Activated CD4-positive, CD25-positive, alpha-beta regulatory T cell treated with anti-CD3 and anti-CD28 coated beads, Interleukin-2, amount 50 U/mL, for 16 hours (primary cell): ENCODE data around the gene DCUN1D1.

Source experiments
- DNase-seq: peaks from one replicate; pipeline ENCODE4 v3.0.0-alpha.2; 2020; ENCODE audit warnings: low read depth, low spot score

The DCUN1D1 gene

DNA sequence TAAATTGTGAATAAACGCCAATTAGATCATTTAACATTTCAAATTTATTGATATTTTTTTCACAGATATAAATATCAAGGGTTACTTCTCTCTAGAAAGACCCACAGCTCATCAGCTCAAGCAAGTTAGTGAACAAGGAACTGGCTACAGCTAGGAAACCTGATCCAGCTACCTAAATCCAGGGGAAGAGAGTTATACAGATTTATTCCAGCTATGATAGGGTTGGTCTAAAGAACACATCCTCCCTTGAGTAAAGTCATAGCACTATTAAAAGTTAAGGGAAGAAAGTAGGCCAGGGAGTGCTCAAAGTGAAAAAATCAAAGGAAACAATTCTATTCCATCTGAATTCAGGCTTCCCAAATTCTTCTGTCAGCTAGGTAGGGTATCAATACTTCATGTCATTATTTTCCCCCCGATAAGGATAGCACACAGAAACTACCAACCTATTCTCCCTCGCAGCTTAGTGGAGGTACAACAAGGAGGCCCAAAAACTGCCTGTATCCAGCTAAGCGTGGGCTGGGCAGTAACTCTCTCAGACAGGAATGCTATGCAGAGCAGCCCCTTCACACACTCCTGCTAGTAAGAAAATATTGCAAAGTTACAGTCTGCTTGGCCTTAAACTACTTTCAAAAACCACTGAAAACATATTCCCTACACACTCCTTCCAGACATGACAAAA, 44.0 kb downstream of the DCUN1D1 start:
- DNase-seq, result no peak

GRCh38 chr3:182935803-182936202, 44.5 kb downstream of the DCUN1D1 start:
- DNase-seq, result no peak

GRCh38 chr3:182925944-182926337, 54.4 kb downstream of the DCUN1D1 start:
- DNase-seq, result no peak

GRCh38 chr3:182925330-182925943, 54.9 kb downstream of the DCUN1D1 start:
- no peak for DNase-seq

GRCh38 chr3:182921665-182922355, 58.5 kb downstream of the DCUN1D1 start:
- no peak for DNase-seq

DNA sequence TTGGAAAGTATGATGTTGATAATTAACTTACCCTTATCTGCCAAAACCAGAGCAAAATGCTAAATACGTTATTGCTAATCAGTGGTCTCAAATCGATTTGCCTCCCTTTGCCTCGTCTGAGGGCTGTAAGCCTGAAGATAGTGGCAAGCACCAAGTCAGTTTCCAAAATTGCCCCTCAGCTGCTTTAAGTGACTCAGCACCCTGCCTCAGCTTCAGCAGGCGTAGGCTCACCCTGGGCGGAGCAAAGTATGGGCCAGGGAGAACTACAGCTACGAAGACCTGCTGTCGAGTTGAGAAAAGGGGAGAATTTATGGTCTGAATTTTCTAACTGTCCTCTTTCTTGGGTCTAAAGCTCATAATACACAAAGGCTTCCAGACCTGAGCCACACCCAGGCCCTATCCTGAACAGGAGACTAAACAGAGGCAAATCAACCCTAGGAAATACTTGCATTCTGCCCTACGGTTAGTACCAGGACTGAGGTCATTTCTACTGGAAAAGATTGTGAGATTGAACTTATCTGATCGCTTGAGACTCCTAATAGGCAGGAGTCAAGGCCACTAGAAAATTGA, 59.7 kb downstream of the DCUN1D1 start:
- DNase-seq, result no peak

DNA sequence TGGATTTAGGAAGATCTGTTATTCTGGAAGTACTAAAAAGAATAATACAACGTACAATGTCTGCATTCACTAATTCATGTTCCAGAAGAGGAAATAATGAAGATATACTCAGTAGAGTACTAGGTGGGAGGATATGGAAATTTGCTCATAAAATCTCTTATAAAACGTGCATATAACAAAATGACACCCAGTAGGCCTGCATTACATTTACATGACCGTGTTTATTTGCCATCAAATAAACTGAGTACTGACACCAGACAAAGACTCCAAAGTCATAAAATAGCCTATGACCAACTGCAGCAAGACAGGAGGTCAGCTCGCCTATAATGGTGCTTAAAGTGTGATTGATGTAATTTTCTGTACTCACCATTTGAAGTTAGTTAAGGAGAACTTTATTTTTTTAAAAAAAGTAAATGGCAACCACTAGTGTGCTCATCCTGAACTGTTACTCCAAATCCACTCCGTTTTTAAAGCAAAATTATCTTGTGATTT, 60.4 kb downstream of the DCUN1D1 start:
- DNase-seq, result no peak

GRCh38 chr3:182917134-182917533, 63.2 kb downstream of the DCUN1D1 start:
- no peak for DNase-seq

- no peak for DNase-seq
These were observed 66.0 kb downstream of the DCUN1D1 start for GRCh38 chr3:182914341-182914740.

GRCh38 chr3:182913889-182914288, 66.4 kb downstream of the DCUN1D1 start:
- no peak for DNase-seq

DNA sequence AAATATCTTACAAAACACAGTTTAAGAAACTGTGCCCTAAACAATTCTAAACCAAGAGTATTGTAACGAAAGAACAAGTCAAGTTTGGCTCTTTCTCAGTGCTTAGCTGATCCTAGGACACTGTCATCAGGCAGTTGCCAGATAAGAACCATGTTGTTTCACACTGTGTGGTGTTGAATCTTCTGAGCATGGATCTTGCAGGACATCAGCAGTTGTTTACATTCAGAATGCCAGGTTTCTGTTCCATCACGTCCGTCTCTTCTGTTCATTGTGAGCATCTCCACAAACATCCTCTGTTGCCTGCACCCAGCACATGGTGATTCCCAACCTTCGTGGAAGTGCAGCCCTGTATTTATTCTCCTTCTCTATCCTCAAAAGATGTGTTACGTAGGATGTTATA, 67.9 kb downstream of the DCUN1D1 start:
- no peak for DNase-seq

GRCh38 chr3:182911782-182912111, 68.6 kb downstream of the DCUN1D1 start:
- DNase-seq, result no peak

- no peak for DNase-seq
These were observed 69.2 kb downstream of the DCUN1D1 start for GRCh38 chr3:182910936-182911781.

DNA sequence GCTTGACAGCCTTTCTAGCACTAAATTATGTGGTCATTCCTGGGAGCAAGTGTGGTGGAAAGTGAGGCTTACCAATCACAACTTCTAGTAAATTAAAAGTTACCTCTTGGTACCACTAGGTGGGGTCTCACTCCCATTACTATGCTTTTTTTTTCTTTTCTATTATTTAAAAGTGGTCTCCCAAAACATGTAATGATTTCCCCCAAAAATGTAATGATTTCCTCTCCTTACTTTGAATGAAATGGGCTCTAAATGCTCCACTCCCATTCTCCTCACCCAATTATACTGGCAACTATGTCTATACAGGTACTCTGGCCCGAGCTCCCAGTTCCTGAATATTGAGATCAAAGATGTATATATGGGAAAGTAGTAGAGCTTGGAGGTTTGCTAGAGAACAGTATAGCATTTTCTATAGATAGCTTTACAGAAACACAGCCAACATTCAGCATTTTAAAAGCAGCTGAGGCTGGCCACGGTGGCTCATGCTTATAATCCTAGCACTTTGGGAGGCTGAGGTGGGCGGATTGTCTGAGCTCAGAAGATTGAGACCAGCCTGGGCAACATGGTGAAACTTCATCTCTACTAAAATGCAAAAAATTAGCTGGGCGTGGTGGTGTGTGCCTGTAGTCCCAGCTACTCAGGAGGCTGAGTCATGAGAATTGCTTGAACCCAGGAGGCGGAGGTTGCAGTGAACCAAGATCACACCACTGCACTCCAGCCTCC, 70.9 kb downstream of the DCUN1D1 start:
- no peak for DNase-seq

DNA sequence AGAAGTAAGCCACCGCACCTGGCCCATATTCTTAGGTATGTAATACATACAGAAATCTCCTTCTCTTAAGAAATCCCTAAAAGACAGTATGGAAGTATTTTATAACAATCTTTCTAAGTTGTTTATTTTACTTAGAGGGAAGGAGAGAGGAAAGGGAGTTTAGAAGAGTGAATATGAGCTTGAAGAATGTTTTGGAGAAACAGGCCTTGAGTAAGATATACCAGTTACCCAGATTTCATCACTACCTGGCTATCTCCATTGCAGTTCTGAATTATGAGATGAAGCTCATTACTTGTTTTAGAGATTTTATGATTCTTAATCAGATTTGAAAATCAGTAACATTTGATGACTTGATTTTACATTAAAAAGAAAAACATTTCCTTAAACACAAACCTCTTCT, 71.9 kb downstream of the DCUN1D1 start:
- DNase-seq, result no peak

DNA sequence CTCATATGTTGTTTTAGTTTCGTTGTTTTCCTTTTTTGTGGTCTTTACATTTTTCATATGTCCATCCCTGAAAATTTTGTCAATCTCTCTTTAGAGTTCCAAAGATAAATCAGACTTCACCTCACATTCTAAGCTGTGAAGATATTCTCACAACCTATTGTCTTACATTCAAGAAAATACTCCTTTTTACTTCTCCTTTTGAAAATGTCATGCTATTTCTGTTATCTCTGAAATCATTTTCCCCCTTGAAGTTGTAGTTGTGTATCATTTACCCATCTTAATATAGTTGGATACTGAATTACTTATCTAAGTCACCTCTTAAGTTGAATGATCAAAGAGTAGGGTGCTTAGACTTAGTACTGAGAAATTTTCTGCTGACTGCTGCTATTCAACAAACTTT, 74.3 kb downstream of the DCUN1D1 start:
- no peak for DNase-seq

GRCh38 chr3:182905623-182906022, 74.7 kb downstream of the DCUN1D1 start:
- DNase-seq, result no peak

DNA sequence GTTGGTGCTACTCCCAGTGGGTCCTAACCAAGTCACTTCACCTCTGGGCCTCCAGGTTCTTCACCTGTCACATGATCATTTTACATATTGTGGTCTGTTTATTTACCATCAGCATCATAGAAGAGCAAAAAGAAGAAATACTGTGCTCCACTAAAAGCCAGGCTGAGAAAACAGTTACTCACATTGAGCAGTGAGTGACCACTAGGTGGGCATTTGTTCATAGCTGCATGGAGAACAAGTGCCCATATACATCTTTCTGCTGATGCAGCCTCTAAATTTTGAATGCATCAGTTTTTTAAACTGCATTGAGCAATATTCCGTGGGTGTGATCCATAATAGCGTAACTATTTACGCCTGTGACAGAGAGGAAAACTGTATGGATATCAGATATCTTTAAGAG, 76.2 kb downstream of the DCUN1D1 start:
- no peak for DNase-seq

DNA sequence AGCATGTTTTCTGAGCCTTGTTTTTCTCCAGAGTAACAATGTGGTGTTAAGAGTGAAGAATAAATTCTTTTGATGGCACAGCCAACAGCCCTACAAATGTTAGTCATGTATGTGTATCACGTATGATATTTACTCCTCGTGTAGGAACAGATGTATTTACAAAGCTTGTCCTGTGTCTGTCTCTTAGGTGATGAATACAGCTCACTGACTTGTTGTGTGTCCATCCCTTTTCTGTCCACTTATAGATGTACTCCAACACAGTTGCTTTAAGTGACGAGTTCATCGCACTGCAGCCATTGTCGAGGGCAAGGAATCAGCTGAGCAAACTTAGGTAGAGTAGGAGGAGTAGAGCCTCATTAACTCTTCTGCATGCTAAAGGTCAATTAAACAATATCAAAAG, 78.1 kb downstream of the DCUN1D1 start:
- DNase-seq, result no peak

- no peak for DNase-seq
These were observed 83.8 kb downstream of the DCUN1D1 start for GRCh38 chr3:182896553-182896952.

DNA sequence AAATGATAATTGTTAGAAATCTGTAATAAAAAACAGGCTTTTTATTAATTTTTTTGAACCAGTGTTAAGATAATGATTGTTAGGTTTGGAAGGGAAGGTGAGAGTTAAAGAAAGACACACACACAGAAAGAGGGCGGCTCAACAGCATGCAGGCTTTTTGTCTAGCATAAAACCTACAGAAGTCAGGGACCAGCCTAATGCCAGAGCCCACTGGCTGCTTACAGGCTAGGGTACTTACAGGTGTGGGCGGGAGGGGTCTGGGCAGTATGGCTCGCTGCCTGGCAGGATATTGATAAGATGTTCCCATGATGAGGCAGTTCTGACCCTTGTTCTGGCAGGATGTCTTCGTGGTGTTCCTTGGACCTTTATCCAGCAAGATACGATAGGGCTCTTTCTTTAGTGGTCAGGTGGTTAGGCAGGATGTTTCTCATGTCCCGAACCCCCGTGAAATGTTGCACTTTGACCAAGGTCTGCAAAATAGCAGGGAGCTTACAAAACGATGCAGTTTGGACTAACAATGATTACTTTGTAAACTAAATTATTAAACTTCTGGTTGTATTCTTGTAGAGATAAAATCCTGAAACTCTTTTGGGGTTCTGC, 84.7 kb downstream of the DCUN1D1 start:
- no peak for DNase-seq
